ENCODE results near the gene FBXO21.
"Not testable (repeated sequence)": the region's sequence is repeated elsewhere in the genome, so short reads cannot be mapped to it uniquely, and the experiment has no call there.

FBXO21 gene

GRCh38 chr12:117111821-117112595 is 78.3 kb downstream of the FBXO21 start:
- in situ Hi-C loops (cut with HindIII; ENCODE audit: low sequenced_read_pairs) = no loop called here

GRCh38 chr12:117111386-117111785 is 78.9 kb downstream of the FBXO21 start:
- in situ Hi-C loops (cut with HindIII; ENCODE audit: low sequenced_read_pairs) = no loop called here

- in situ Hi-C loops (cut with HindIII; ENCODE audit: low sequenced_read_pairs) = loop anchor here (5.0 kb wide), 1 partner anchor 73 kb away; no protein-coding TSS in a partner anchor
These were observed 80.2 kb downstream of the FBXO21 start for GRCh38 chr12:117109943-117110635.

- in situ Hi-C loops (cut with HindIII; ENCODE audit: low sequenced_read_pairs) = loop anchor here (5.0 kb wide), 1 partner anchor 69 kb away; no protein-coding TSS in a partner anchor
These were observed 84.4 kb downstream of the FBXO21 start for GRCh38 chr12:117105902-117106301.

GRCh38 chr12:117104003-117104402 is 86.3 kb downstream of the FBXO21 start:
- in situ Hi-C loops (cut with HindIII; ENCODE audit: low sequenced_read_pairs) = not testable (repeated sequence)

- in situ Hi-C loops (cut with HindIII; ENCODE audit: low sequenced_read_pairs) = no loop called here
These were observed 87.5 kb downstream of the FBXO21 start for GRCh38 chr12:117102800-117103181.

- in situ Hi-C loops (cut with HindIII; ENCODE audit: low sequenced_read_pairs) = no loop called here
These were observed 88.1 kb downstream of the FBXO21 start for GRCh38 chr12:117101953-117102799.

GRCh38 chr12:117100851-117101673 is 89.2 kb downstream of the FBXO21 start:
- in situ Hi-C loops (cut with HindIII; ENCODE audit: low sequenced_read_pairs) = no loop called here

GRCh38 chr12:117100251-117100650 is 90.0 kb downstream of the FBXO21 start:
- in situ Hi-C loops (cut with HindIII; ENCODE audit: low sequenced_read_pairs) = no loop called here

GRCh38 chr12:117098361-117099217 is 91.7 kb downstream of the FBXO21 start:
- in situ Hi-C loops (cut with HindIII; ENCODE audit: low sequenced_read_pairs) = no loop called here

GRCh38 chr12:117098024-117098360 is 92.3 kb downstream of the FBXO21 start:
- in situ Hi-C loops (cut with HindIII; ENCODE audit: low sequenced_read_pairs) = no loop called here

GRCh38 chr12:117097159-117097558 is 93.1 kb downstream of the FBXO21 start:
- in situ Hi-C loops (cut with HindIII; ENCODE audit: low sequenced_read_pairs) = no loop called here

GRCh38 chr12:117096501-117097042 is 93.7 kb downstream of the FBXO21 start:
- in situ Hi-C loops (cut with HindIII; ENCODE audit: low sequenced_read_pairs) = no loop called here

GRCh38 chr12:117095191-117095590 is 95.1 kb downstream of the FBXO21 start:
- in situ Hi-C loops (cut with HindIII; ENCODE audit: low sequenced_read_pairs) = not testable (repeated sequence)

GRCh38 chr12:117093918-117094630 is 96.2 kb downstream of the FBXO21 start:
- in situ Hi-C loops (cut with HindIII; ENCODE audit: low sequenced_read_pairs) = no loop called here

GRCh38 chr12:117093431-117093830 is 96.8 kb downstream of the FBXO21 start:
- in situ Hi-C loops (cut with HindIII; ENCODE audit: low sequenced_read_pairs) = no loop called here

- in situ Hi-C loops (cut with HindIII; ENCODE audit: low sequenced_read_pairs) = no loop called here
These were observed 97.4 kb downstream of the FBXO21 start for GRCh38 chr12:117092886-117093285.

GRCh38 chr12:117092511-117092780 is 97.8 kb downstream of the FBXO21 start:
- in situ Hi-C loops (cut with HindIII; ENCODE audit: low sequenced_read_pairs) = no loop called here
